AG10803 (cell line): ENCODE data around the gene IQCB1.

ENCODE experiments used
- DNase-seq: peaks from one replicate; pipeline ENCODE4 v3.0.0; 2010; ENCODE audit warnings: low read depth
- H3K4me3 ChIP-seq: 2 replicates; pipeline ENCODE4 v1.5.1; 2011; ENCODE audit warnings: mild to moderate bottlenecking, low read length, control low read depth
- TF ChIP-seq, protein P1 (sequence below): conservative IDR thresholded peaks from 2 replicates; pipeline ENCODE4 v1.5.1; 2011; ENCODE audit warnings: mild to moderate bottlenecking, low read length, control low read depth, inconsistent platforms

IQCB1 gene

DNA sequence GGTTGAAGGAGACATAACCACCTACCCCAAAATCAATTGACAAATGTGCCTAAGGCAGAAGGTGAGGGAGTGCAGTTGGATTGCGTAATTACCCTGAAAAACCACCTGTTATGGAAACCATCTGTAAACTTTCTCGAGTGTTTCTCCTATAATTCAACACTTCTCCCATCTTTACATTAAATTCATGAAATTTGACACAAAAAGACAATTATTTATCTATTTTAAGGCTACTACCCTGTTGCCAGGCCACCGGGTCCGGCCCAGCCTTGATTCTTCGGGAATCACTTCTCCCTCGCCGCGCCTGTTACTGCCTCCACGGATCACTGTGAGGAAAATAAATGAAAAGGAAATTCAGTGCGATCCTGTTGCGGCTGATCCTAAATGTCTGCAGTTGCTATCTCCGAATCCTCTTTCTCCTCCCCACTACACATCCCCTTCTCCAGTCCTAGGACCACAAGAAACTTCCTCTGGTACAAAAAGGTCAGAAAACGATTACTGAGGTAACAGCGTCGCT, 646 bp downstream of the IQCB1 start:
- peak overlapping the region; percentile 80 for H3K4me3 ChIP-seq
- no peak for DNase-seq
- TF ChIP-seq, protein P1, sequence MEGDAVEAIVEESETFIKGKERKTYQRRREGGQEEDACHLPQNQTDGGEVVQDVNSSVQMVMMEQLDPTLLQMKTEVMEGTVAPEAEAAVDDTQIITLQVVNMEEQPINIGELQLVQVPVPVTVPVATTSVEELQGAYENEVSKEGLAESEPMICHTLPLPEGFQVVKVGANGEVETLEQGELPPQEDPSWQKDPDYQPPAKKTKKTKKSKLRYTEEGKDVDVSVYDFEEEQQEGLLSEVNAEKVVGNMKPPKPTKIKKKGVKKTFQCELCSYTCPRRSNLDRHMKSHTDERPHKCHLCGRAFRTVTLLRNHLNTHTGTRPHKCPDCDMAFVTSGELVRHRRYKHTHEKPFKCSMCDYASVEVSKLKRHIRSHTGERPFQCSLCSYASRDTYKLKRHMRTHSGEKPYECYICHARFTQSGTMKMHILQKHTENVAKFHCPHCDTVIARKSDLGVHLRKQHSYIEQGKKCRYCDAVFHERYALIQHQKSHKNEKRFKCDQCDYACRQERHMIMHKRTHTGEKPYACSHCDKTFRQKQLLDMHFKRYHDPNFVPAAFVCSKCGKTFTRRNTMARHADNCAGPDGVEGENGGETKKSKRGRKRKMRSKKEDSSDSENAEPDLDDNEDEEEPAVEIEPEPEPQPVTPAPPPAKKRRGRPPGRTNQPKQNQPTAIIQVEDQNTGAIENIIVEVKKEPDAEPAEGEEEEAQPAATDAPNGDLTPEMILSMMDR, result no peak

DNA sequence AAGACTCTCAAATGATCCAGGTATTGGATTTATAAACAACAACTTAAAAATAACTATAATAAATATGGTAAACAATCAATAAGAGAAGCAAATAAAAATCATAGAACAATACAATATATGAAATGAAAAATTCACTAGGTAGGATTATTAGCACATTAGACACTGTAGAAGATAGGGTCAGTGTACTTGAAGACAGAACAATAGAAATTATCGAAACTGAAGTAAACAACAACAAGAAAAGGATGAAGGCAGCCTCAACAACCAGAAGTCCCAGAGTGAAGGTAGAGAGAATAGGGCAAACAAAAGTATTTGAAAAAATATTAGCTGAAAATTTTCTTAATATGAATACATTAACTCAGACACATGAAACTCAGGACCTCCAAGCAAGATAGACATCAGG, 11.9 kb downstream of the IQCB1 start:
- H3K4me3 ChIP-seq, result no peak overlapping the region
- TF ChIP-seq, protein P1, result no peak
- DNase-seq, result no peak

DNA sequence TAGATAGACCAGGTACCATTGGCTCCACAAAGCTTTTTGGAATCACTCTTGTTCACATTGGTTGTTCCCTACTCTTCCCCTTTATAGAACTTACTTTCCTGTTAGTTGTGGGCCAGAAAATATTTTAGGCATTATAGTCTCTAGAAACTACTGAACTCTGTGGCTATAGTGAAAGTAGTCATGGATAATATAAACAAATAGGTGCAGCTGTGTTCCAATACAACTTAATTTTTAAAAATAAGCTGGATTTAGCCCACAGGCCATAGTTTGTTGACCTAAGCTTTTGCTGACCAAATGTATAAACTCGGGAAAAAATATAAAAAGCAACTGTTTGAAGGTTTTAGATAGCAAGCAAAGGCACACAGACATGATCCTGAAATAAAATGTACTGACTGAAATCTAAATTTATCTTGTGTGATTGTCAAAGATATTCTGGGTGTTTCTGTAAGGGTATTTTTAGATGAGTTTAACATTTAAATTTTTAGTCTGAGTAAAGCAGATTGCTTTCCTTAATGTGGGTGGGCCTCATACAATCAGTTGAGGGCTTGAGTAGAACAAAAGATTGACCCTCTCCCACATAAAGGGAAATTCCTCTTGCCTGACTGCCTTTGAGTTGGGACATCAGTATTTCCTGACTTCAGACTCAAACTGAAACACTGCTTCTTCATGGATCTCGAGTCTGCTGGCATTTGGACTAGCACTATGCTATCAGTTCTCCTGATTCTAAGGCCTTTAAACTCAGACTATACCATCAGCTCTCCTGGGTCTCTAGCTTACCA, 13.2 kb downstream of the IQCB1 start:
- TF ChIP-seq, protein P1, result no peak
- no peak overlapping the region for H3K4me3 ChIP-seq
- DNase-seq, result no peak

DNA sequence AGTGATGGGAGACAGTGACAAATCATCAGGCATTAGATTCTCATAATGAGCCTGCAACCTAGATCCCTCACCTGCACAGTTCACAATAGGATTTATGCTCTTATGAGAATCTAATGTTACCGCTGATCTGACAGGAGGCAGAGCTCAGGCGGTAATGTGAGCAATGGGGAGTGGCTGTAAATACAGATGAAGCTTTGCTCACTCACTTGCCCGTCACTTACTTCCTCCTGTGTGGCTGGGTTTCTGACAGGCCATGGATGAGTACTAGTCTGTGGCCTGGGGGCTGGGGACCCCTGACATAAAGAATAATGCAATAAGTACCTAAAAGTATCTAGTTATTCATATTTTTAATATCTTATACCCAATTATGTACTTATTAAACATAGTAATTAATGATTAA, 15.6 kb downstream of the IQCB1 start:
- no peak overlapping the region for H3K4me3 ChIP-seq
- no peak for DNase-seq
- TF ChIP-seq, protein P1, result no peak

DNA sequence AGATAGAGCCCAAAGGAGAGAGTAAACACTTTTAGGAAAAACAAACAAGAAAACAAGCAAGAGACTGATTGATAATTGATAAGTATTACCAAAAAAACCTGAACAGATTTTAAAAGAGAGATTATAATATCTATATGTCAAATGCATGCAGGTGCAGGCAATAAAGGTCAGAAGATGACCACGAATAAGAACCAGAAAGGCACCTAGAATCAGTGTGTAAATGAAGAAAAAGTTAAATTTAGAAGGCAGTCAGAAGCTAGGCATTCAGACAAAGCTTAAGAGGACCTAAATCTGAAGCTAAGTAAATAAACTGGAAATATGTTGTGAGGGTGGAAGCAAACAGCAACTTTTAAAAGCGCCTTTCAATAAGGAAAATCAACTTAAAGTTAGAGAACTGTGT, 16.3 kb downstream of the IQCB1 start:
- TF ChIP-seq, protein P1, result no peak
- no peak overlapping the region for H3K4me3 ChIP-seq
- DNase-seq, result no peak

DNA sequence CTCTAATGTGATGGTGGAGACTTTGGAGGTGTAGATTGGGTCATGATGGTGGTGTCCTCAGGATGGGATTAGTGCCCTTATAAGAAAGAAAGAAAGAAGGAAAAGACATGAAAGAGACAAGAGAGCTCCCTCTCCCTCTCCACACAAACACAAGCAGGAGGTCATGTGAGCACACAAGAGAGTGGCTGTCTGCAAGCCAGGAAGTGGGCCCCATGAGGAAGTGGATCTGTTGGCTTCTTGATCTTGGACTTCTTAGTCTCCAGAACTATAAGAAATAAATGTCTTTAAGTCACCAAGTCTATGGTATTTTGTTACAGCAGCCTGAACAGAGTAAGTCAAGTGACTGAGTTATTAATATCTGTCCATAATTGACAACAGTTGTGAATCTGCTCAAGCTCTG, 17.1 kb downstream of the IQCB1 start:
- TF ChIP-seq, protein P1, result no peak
- no peak overlapping the region for H3K4me3 ChIP-seq
- DNase-seq, result no peak

DNA sequence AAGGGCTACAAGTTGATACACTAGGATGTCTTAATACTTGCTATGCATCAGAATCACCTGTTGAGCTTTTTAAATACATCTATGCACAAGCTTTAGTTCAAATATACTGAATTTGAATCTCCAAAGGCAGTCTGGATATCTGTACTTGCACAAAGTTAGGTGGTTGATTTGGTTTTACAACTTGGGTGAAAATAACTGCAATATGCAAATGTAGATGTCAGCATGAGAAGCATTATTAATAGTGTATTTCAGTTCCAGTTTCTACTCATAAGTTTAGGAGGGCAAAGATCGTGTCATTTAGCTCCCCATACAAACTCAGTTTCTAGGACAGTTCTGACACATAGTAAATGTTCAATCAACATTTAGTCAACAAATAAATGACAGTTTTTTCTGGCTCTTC, 25.6 kb downstream of the IQCB1 start:
- H3K4me3 ChIP-seq, result no peak overlapping the region
- DNase-seq, result no peak
- TF ChIP-seq, protein P1, result no peak
